ENCODE measurements around the gene STAG1. TPM values are rescaled to one million over a fixed set of nuclear protein-coding genes. Genes with fewer than 3 reads are reported as not detected.

The STAG1 gene
- total RNA-seq, 1 experiment from 2014 or later = 34.6 TPM

GRCh38 chr3:136651581-136651980, 100.6 kb downstream of the STAG1 start:
- no CpG with 5 or more reads among the region's 2 CpGs for WGBS (ENCODE audit: extremely low coverage, insufficient read length, low lambda C conversion rate)

More at GRCh38 chr3:136651581-136651980, 100.6 kb downstream of the STAG1 start:
- DNase-seq = no peak
- H2BK5ac ChIP-seq (ENCODE audit: insufficient read length, low read length) = no peak overlapping the region
- H3T11ph ChIP-seq (ENCODE audit: low read length) = no peak overlapping the region
- H3K9me3 ChIP-seq (ENCODE audit: control insufficient read depth, low read depth, low read length) = no peaks in the 10 kb centered on the region
- no peak overlapping the region for H2AFZ ChIP-seq (ENCODE audit: low read length)
- H3K4me1 Mint-ChIP-seq = peaks cover 0 to 7% of the 10 kb centered on the region in 2 experiments; a peak in 3 of 4 replicates
- H3K4ac ChIP-seq (ENCODE audit: low read depth, low read length) = no peak overlapping the region
- H2AK5ac ChIP-seq (ENCODE audit: insufficient read length, low read length) = no peak overlapping the region
- H3K27me3 ChIP-seq (ENCODE audit: insufficient read depth, low read length) = no peaks in the 10 kb centered on the region
- no peak overlapping the region for H2BK20ac ChIP-seq (ENCODE audit: low read depth, low read length, poor library complexity, severe bottlenecking)
- peaks cover 15 to 17% of the 10 kb centered on the region in 2 experiments; a peak in 4 of 5 replicates for H3K9me3 Mint-ChIP-seq
- H3K4me2 ChIP-seq (ENCODE audit: insufficient read depth, insufficient read length, low read length) = no peak overlapping the region
- no peak overlapping the region for H3K18ac ChIP-seq (ENCODE audit: insufficient read length, low read depth, low read length)
- no peak overlapping the region for H2BK120ac ChIP-seq (ENCODE audit: low read depth, low read length, poor library complexity, severe bottlenecking)
- H4K8ac ChIP-seq (replicated peaks; ENCODE audit: insufficient read length, low read depth, low read length) = no peak overlapping the region
- H3K36me3 Mint-ChIP-seq (ENCODE audit: insufficient read depth in 1 of 3, low read depth in 3 of 3) = peaks cover 5 to 25% (median 16%) of the 10 kb centered on the region in 3 experiments; a peak in 6 of 7 replicates
- peak overlapping the region in 2 of 3 experiments; percentile 26 to 56; a peak in 3 of 7 replicates for H3K27ac Mint-ChIP-seq
- no peaks in the 10 kb centered on the region; the same call in 1 of the 2 replicates for H3K79me2 ChIP-seq (ENCODE audit: insufficient read depth, low read length)
- no peak overlapping the region for H3K56ac ChIP-seq (ENCODE audit: insufficient read length, low read depth, low read length)
- H2BK15ac ChIP-seq (ENCODE audit: low read depth, low read length) = no peak overlapping the region
- H3K79me1 ChIP-seq (ENCODE audit: insufficient read depth, low read depth, low read length, poor library complexity, severe bottlenecking) = peaks cover 4% of the 10 kb centered on the region
- no peaks in the 10 kb centered on the region for H3K4me1 ChIP-seq (ENCODE audit: insufficient read depth, low read length)
- TF ChIP-seq CTCF (conservative IDR thresholded peaks at IDR 0.05) = no peak
- H3K23me2 ChIP-seq (ENCODE audit: insufficient read length, low read depth, low read length, poor library complexity, severe bottlenecking) = no peaks in the 10 kb centered on the region
- no peak overlapping the region for H4K91ac ChIP-seq (ENCODE audit: insufficient read length, low read depth, low read length)
- H4K5ac ChIP-seq (ENCODE audit: insufficient read length, low read depth, low read length) = no peak overlapping the region
- H3K27ac ChIP-seq (ENCODE audit: insufficient read length, low read depth, low read length) = no peak overlapping the region
- no peaks in the 10 kb centered on the region for H3K27me3 Mint-ChIP-seq (ENCODE audit: low read depth)
- no peaks in the 10 kb centered on the region for H4K20me1 ChIP-seq (ENCODE audit: control insufficient read depth, insufficient read depth, insufficient read length)
- H2BK12ac ChIP-seq (ENCODE audit: insufficient read length, low read depth, low read length) = no peak overlapping the region
- H3K9ac ChIP-seq (ENCODE audit: extremely low read depth, insufficient read length, low read length) = no peak overlapping the region
- no peak overlapping the region for H3K4me3 Mint-ChIP-seq
- no peak overlapping the region for H3K14ac ChIP-seq (ENCODE audit: insufficient read depth, low read length)
- no peak overlapping the region for H3K23ac ChIP-seq (ENCODE audit: insufficient read length, low read depth, low read length)

All from H9 (cell line).